CD14-positive monocyte (primary cell): ENCODE measurements around the gene LSM3. TPM values are rescaled to one million over a fixed set of nuclear protein-coding genes. Genes with fewer than 3 reads are reported as not detected.

Source experiments
- DNase-seq, 3 donors: peaks; one replicate each; pipeline ENCODE4 v3.0.0-alpha.2; 2011 to 2022
- H2AFZ ChIP-seq: 2 replicates; pipeline ENCODE4 v1.6.0; 2012; ENCODE audit warnings: mild to moderate bottlenecking, low read depth, low read length, inconsistent platforms; ENCODE audit not compliant: insufficient read depth, poor library complexity, severe bottlenecking
- H3K27ac ChIP-seq, 2 donors: 1 replicate in 1 of 2; 2 replicates in 1 of 2; pipeline ENCODE4 v1.5.1; 2012 to 2013; ENCODE audit warnings: low read length in 2 of 2, control low read depth in 1 of 2, inconsistent platforms in 1 of 2, low read depth in 1 of 2, mild to moderate bottlenecking in 1 of 2
- H3K27me3 ChIP-seq, 2 donors: one replicate each; pipeline versions ENCODE4 v1.6.0 to v1.6.1; 2011 to 2013; ENCODE audit warnings: low read length in 2 of 2; ENCODE audit not compliant: control insufficient read depth in 2 of 2, insufficient read depth in 2 of 2
- H3K36me3 ChIP-seq, 2 donors: replicated peaks in 1 of 2; 1 replicate in 1 of 2; 2 replicates in 1 of 2; pipeline versions ENCODE4 v1.5.1 to v1.6.1; 2012 to 2013; ENCODE audit warnings: low read length in 2 of 2, control low read depth in 1 of 2, inconsistent platforms in 1 of 2, mild to moderate bottlenecking in 1 of 2; ENCODE audit not compliant: insufficient read depth in 2 of 2, control insufficient read depth in 1 of 2
- H3K4me1 ChIP-seq, 2 donors: 1 replicate in 1 of 2; 2 replicates in 1 of 2; pipeline versions ENCODE4 v1.5.1 to v1.6.1; 2012 to 2013; ENCODE audit warnings: low read length in 2 of 2, control low read depth in 1 of 2, inconsistent platforms in 1 of 2, mild to moderate bottlenecking in 1 of 2, moderate library complexity in 1 of 2; ENCODE audit not compliant: insufficient read depth in 2 of 2, control insufficient read depth in 1 of 2
- H3K4me2 ChIP-seq: replicated peaks from 2 replicates; pipeline ENCODE3; 2012; ENCODE audit warnings: low read length, moderate library complexity, mild to moderate bottlenecking; ENCODE audit not compliant: poor library complexity, severe bottlenecking; ENCODE audit errors: extremely low read depth
- H3K4me3 ChIP-seq, 3 experiments: fragments of 200-600 bp in 1 of 3; sonication (generic) in 1 of 3; replicated peaks in 1 of 3; 1 replicate in 2 of 3; 2 replicates in 1 of 3; pipeline ENCODE4 v1.5.1; 2011 to 2013; ENCODE audit warnings: low read length in 3 of 3, mild to moderate bottlenecking in 3 of 3, control low read depth in 2 of 3, low read depth in 2 of 3, inconsistent platforms in 1 of 3, moderate library complexity in 1 of 3
- H3K79me2 ChIP-seq: 2 replicates; pipeline ENCODE4 v1.6.0; 2012; ENCODE audit warnings: mild to moderate bottlenecking, control low read depth, inconsistent platforms, low read length, moderate library complexity; ENCODE audit not compliant: insufficient read depth
- H3K9ac ChIP-seq: 2 replicates; pipeline ENCODE4 v1.6.0; 2017; ENCODE audit warnings: low read length, mild to moderate bottlenecking; ENCODE audit not compliant: insufficient read depth, poor library complexity, severe bottlenecking
- H3K9me3 ChIP-seq, 2 donors: replicated peaks in 1 of 2; 1 replicate in 1 of 2; 2 replicates in 1 of 2; pipeline versions ENCODE4 v1.5.1 to v1.6.1; 2012 to 2013; ENCODE audit warnings: low read length in 2 of 2, control low read depth in 1 of 2; ENCODE audit not compliant: control insufficient read depth in 1 of 2, insufficient read depth in 1 of 2
- H4K20me1 ChIP-seq: 2 replicates; pipeline ENCODE4 v1.6.0; 2012; ENCODE audit warnings: mild to moderate bottlenecking, low read length, control low read depth, moderate library complexity; ENCODE audit not compliant: insufficient read depth
- H3K27ac Mint-ChIP-seq, 7 donors: one replicate each; pipeline ENCODE4 v1.8.0; 2020; ENCODE audit warnings: mild to moderate bottlenecking in 7 of 7, mixed read lengths in 7 of 7, moderate library complexity in 6 of 7, inconsistent platforms in 2 of 7
- H3K27me3 Mint-ChIP-seq, 3 donors: one replicate each; pipeline ENCODE4 v1.8.0; 2021 to 2022; ENCODE audit warnings: low read depth in 3 of 3, mild to moderate bottlenecking in 3 of 3, mixed read lengths in 3 of 3, moderate library complexity in 3 of 3, inconsistent platforms in 1 of 3
- H3K36me3 Mint-ChIP-seq, 2 donors: one replicate each; pipeline ENCODE4 v1.8.0; 2020; ENCODE audit warnings: mixed read lengths in 2 of 2, inconsistent platforms in 1 of 2, mild to moderate bottlenecking in 1 of 2
- H3K4me1 Mint-ChIP-seq: one replicate; pipeline ENCODE4 v1.8.0; 2020; ENCODE audit warnings: mild to moderate bottlenecking, mixed read lengths
- H3K4me3 Mint-ChIP-seq, 2 donors: one replicate each; pipeline ENCODE4 v1.8.0; 2020; ENCODE audit warnings: mild to moderate bottlenecking in 2 of 2, mixed read lengths in 2 of 2, moderate library complexity in 1 of 2
- H3K9me3 Mint-ChIP-seq, 7 donors: one replicate each; pipeline ENCODE4 v1.8.0; 2020 to 2022; ENCODE audit warnings: mixed read lengths in 7 of 7, mild to moderate bottlenecking in 6 of 7, moderate library complexity in 6 of 7, inconsistent platforms in 2 of 7
- WGBS: methylation state at CpG from one replicate; pipeline ENCODE4 v1.1.5; 2013; ENCODE audit warnings: missing lambda C conversion rate; ENCODE audit not compliant: insufficient coverage; 5-methylcytosine and 5-hydroxymethylcytosine counted together
- intact Hi-C, 2 donors: fragments of 100-400 bp; cut with micrococcal nuclease; formaldehyde crosslinking; loops; one replicate each; pipeline versions ENCODE4 v1.15.0 to v1.15.1; 2023
- polyA plus RNA-seq, 3 donors: library from polyadenylated mRNA; depleted of rRNA in 1 of 3; unstranded in 2 of 3; stranded (reverse) in 1 of 3; fragments of 300-500 nt in 2 of 3; fragments of >200 nt in 1 of 3; fragmentation: Illumina TruSeq in 2 of 3; gene quantifications; 1 replicate in 2 of 3; 2 replicates in 1 of 3; pipeline ENCODE4 v1.2.3, GENCODE V29; 2012 to 2021
- TF ChIP-seq, protein P1 (sequence below): fragments of 200-600 bp; IDR thresholded peaks from one replicate; pipeline ENCODE4 v1.8.0; 2022; ENCODE audit warnings: antibody characterized with exemption, mild to moderate bottlenecking

LSM3 gene
- polyA plus RNA-seq, 3 donors: 4.1 to 23.2 (median 19.8) TPM

GRCh38 chr3:14204515-14205284, 26.1 kb downstream of the LSM3 start:
- H2AFZ ChIP-seq: no peak overlapping the region
- no peaks in the 10 kb centered on the region for H3K27me3 ChIP-seq
- 53% methylated on average over 5 of the region's 11 CpGs for WGBS
- Mint-ChIP-seq H3K27ac (peak overlapping the region in 1 of 7 donors; percentile 49), H3K4me1 (peaks cover 13% of the 10 kb centered on the region), H3K36me3 (peaks cover 3 to 7% of the 10 kb centered on the region in 2 donors), H3K9me3 (peaks cover 0 to 2% (median 0%) of the 10 kb centered on the region in 7 donors), H3K27me3 (peaks cover 0 to 2% (median 0%) of the 10 kb centered on the region in 3 donors), H3K4me3 (peak overlapping the region in 1 of 2 donors; percentile 17)
- no peak overlapping the region for H3K4me3 ChIP-seq
- H4K20me1 ChIP-seq: no peaks in the 10 kb centered on the region
- H3K36me3 ChIP-seq: peaks cover 3 to 8% of the 10 kb centered on the region in 2 donors
- no peak overlapping the region for H3K27ac ChIP-seq
- peaks cover 9 to 11% of the 10 kb centered on the region in 2 donors for H3K4me1 ChIP-seq
- DNase-seq: no peak
- no peaks in the 10 kb centered on the region for H3K79me2 ChIP-seq
- H3K9me3 ChIP-seq: no peaks in the 10 kb centered on the region
- intact Hi-C loops: loop anchor here in 1 of 2 donors (5.0 kb wide), 2 partner anchors 263 to 578 kb away; no protein-coding TSS in a partner anchor
- no peak overlapping the region for H3K9ac ChIP-seq
- TF ChIP-seq, protein P1, sequence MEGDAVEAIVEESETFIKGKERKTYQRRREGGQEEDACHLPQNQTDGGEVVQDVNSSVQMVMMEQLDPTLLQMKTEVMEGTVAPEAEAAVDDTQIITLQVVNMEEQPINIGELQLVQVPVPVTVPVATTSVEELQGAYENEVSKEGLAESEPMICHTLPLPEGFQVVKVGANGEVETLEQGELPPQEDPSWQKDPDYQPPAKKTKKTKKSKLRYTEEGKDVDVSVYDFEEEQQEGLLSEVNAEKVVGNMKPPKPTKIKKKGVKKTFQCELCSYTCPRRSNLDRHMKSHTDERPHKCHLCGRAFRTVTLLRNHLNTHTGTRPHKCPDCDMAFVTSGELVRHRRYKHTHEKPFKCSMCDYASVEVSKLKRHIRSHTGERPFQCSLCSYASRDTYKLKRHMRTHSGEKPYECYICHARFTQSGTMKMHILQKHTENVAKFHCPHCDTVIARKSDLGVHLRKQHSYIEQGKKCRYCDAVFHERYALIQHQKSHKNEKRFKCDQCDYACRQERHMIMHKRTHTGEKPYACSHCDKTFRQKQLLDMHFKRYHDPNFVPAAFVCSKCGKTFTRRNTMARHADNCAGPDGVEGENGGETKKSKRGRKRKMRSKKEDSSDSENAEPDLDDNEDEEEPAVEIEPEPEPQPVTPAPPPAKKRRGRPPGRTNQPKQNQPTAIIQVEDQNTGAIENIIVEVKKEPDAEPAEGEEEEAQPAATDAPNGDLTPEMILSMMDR: no peak
- H3K4me2 ChIP-seq: no peak overlapping the region

- Mint-ChIP-seq H3K4me3 (no peak overlapping the region), H3K27me3 (peaks cover 0 to 2% (median 0%) of the 10 kb centered on the region in 3 donors), H3K4me1 (peaks cover 13% of the 10 kb centered on the region), H3K36me3 (no peaks in the 10 kb centered on the region), H3K27ac (peak overlapping the region in 1 of 7 donors; percentile 32), H3K9me3 (peaks cover 0 to 2% (median 0%) of the 10 kb centered on the region in 7 donors)
- intact Hi-C loops: no loop called here
- Histone ChIP-seq H3K9me3 (no peaks in the 10 kb centered on the region), H3K79me2 (no peaks in the 10 kb centered on the region), H3K27me3 (no peaks in the 10 kb centered on the region), H4K20me1 (no peaks in the 10 kb centered on the region), H3K4me1 (peaks cover 9 to 11% of the 10 kb centered on the region in 2 donors), H3K9ac (no peak overlapping the region), H2AFZ (no peak overlapping the region), H3K27ac (no peak overlapping the region), H3K36me3 (no peaks in the 10 kb centered on the region), H3K4me3 (no peak overlapping the region), H3K4me2 (no peak overlapping the region)
- 92% methylated on average over 5 of the region's 6 CpGs for WGBS
- TF ChIP-seq, protein P1: no peak
- no peak for DNase-seq
Measured at GRCh38 chr3:14206548-14207177, 28.0 kb downstream of the LSM3 start.
